DMS53 treated with DMSO at 0.1 percent for 48 hours (cell line): ENCODE measurements around the gene AGFG2.
"Not testable (repeated sequence)": the region's sequence is repeated elsewhere in the genome, so short reads cannot be mapped to it uniquely, and the experiment has no call there.

ENCODE experiments used
- DNase-seq: peaks from one replicate; lab custom pipeline; 2025; ENCODE audit not compliant: unreplicated experiment; lab: John Stamatoyannopoulos, UW

The AGFG2 gene

GRCh38 chr7:100547872-100548271, 8.9 kb downstream of the AGFG2 start:
- DNase-seq: no peak

GRCh38 chr7:100548446-100548845, 9.4 kb downstream of the AGFG2 start:
- DNase-seq: not testable (repeated sequence)

- no peak for DNase-seq
These were observed 13.5 kb downstream of the AGFG2 start for GRCh38 chr7:100552532-100552931.

GRCh38 chr7:100553032-100553431, 14.0 kb downstream of the AGFG2 start:
- no peak for DNase-seq

GRCh38 chr7:100555701-100556100, 16.7 kb downstream of the AGFG2 start:
- no peak for DNase-seq

GRCh38 chr7:100556541-100556940, 17.5 kb downstream of the AGFG2 start:
- DNase-seq: no peak

GRCh38 chr7:100559127-100559526, 20.1 kb downstream of the AGFG2 start:
- DNase-seq: no peak

GRCh38 chr7:100561491-100562194, 22.6 kb downstream of the AGFG2 start:
- no peak for DNase-seq

GRCh38 chr7:100562195-100563099, 23.4 kb downstream of the AGFG2 start:
- DNase-seq: no peak

GRCh38 chr7:100563100-100563564, 24.1 kb downstream of the AGFG2 start:
- DNase-seq: no peak

GRCh38 chr7:100563809-100564400, 24.9 kb downstream of the AGFG2 start:
- DNase-seq: peak; percentile 48

- not testable (repeated sequence) for DNase-seq
These were observed 25.4 kb downstream of the AGFG2 start for GRCh38 chr7:100564405-100564804.

GRCh38 chr7:100565133-100565571, 26.1 kb downstream of the AGFG2 start:
- DNase-seq: no peak

GRCh38 chr7:100566018-100566531, 27.1 kb downstream of the AGFG2 start:
- no peak for DNase-seq

- DNase-seq: no peak
These were observed 28.2 kb downstream of the AGFG2 start for GRCh38 chr7:100567031-100567730.

GRCh38 chr7:100567751-100568175, 28.8 kb downstream of the AGFG2 start:
- peak; percentile 53 for DNase-seq

GRCh38 chr7:100568176-100568895, 29.3 kb downstream of the AGFG2 start:
- DNase-seq: no peak

- DNase-seq: peak; percentile 21
These were observed 30.2 kb downstream of the AGFG2 start for GRCh38 chr7:100568896-100569844.
